ENCODE measurements around the gene UGCG. TPM values are rescaled to one million over a fixed set of nuclear protein-coding genes. Genes with fewer than 3 reads are reported as not detected.
A peak's percentile ranks its signal among the peaks of the same experiment; 100 is the strongest.

UGCG gene
- 10 to 100 TPM; 12.5 to 30.4 (median 21.2) TPM for total RNA-seq

- peak; percentile 81 to 89 for DNase-seq
- Histone ChIP-seq H3K27me3 (no peaks in the 10 kb centered on the region), H3K9me3 (no peaks in the 10 kb centered on the region), H3K4me3 (replicated peaks in 1 of 3) (peak within 1 kb of the TSS; percentile 62 to 100 (median 82)), H3K36me3 (no peaks in the 10 kb centered on the region), H3K27ac (peak within 1 kb of the TSS; percentile 78 to 88 (median 84)), H3K4me1 (peaks cover 8 to 28% of the 10 kb centered on the region in 2 donors)
- WGBS, 2 donors: 3 to 7% methylated on average over 18 to 24 of the region's 84 CpGs
- intact Hi-C loops (cut with DNase I): loop anchor here (5.0 kb wide), 1 partner anchor 181 kb away; no protein-coding TSS in a partner anchor
- TF ChIP-seq CTCF (IDR thresholded peaks at IDR 0.05) (no peak), POLR2A (IDR thresholded peaks at IDR 0.05) (peak in 1 of 2 donors; percentile 98)
Observed at GRCh38 chr9:111895996-111896941, at the start of gene UGCG. TSS of gene UGCG (plus strand) at chr9:111896814. CDS start at chr9:111897216, 402 bp downstream.

- Histone ChIP-seq H3K4me3 (replicated peaks in 1 of 3) (no peak overlapping the region), H3K27ac (no peak overlapping the region), H3K36me3 (no peaks in the 10 kb centered on the region), H3K9me3 (no peaks in the 10 kb centered on the region), H3K27me3 (no peaks in the 10 kb centered on the region), H3K4me1 (no peaks in the 10 kb centered on the region)
- no peak for DNase-seq
- intact Hi-C loops (cut with DNase I): no loop called here
- TF ChIP-seq CTCF (IDR thresholded peaks at IDR 0.05): no peak
- no peak for TF ChIP-seq POLR2A (IDR thresholded peaks at IDR 0.05)
- 41 to 44% methylated on average over 2 of the region's 2 CpGs for WGBS, 2 donors
Observed at GRCh38 chr9:111851553-111851952, 45.1 kb upstream of the UGCG start.

GRCh38 chr9:111852291-111852690 is 44.3 kb upstream of the UGCG start:
- intact Hi-C loops (cut with DNase I): no loop called here
- H3K27me3 ChIP-seq: no peaks in the 10 kb centered on the region
- H3K4me1 ChIP-seq: no peaks in the 10 kb centered on the region
- no peak for TF ChIP-seq POLR2A (IDR thresholded peaks at IDR 0.05)
- TF ChIP-seq CTCF (IDR thresholded peaks at IDR 0.05): no peak
- H3K9me3 ChIP-seq: no peaks in the 10 kb centered on the region
- 98 to 100% methylated on average over 1 of the region's 1 CpG for WGBS, 2 donors
- no peaks in the 10 kb centered on the region for H3K36me3 ChIP-seq
- H3K27ac ChIP-seq: no peak overlapping the region
- no peak overlapping the region for H3K4me3 ChIP-seq (replicated peaks in 1 of 3)
- no peak for DNase-seq

- Histone ChIP-seq H3K9me3 (no peaks in the 10 kb centered on the region), H3K4me1 (no peaks in the 10 kb centered on the region), H3K27me3 (no peaks in the 10 kb centered on the region), H3K4me3 (replicated peaks in 1 of 3) (no peak overlapping the region), H3K27ac (no peak overlapping the region), H3K36me3 (no peaks in the 10 kb centered on the region)
- TF ChIP-seq POLR2A (IDR thresholded peaks at IDR 0.05) (no peak), CTCF (IDR thresholded peaks at IDR 0.05) (no peak)
- intact Hi-C loops (cut with DNase I): no loop called here
- DNase-seq: no peak
Observed at GRCh38 chr9:111853450-111853827, 43.2 kb upstream of the UGCG start.

- no peaks in the 10 kb centered on the region for H3K4me1 ChIP-seq
- DNase-seq: no peak
- WGBS, 2 donors: 84 to 85% methylated on average over 4 of the region's 4 CpGs
- no peaks in the 10 kb centered on the region for H3K36me3 ChIP-seq
- no peaks in the 10 kb centered on the region for H3K9me3 ChIP-seq
- H3K27ac ChIP-seq: no peak overlapping the region
- H3K27me3 ChIP-seq: no peaks in the 10 kb centered on the region
- intact Hi-C loops (cut with DNase I): no loop called here
- TF ChIP-seq CTCF (IDR thresholded peaks at IDR 0.05): no peak
- TF ChIP-seq POLR2A (IDR thresholded peaks at IDR 0.05): no peak
- H3K4me3 ChIP-seq (replicated peaks in 1 of 3): no peak overlapping the region
Observed at GRCh38 chr9:111854799-111855198, 41.8 kb upstream of the UGCG start.

All from thyroid gland (tissue), 4 donors.